NB4 (cell line): Measurements from ENCODE around the gene ZCCHC14.

Source experiments
- CTCF ChIP-seq: IDR thresholded peaks from one replicate; pipeline ENCODE4 v1.5.1; 2012; ENCODE audit warnings: low read depth, low read length
- MAX ChIP-seq: IDR thresholded peaks from 2 replicates; pipeline ENCODE4 v1.6.1; 2011; ENCODE audit warnings: low read depth, low read length
- MYC ChIP-seq: IDR thresholded peaks from 2 replicates; pipeline ENCODE4 v1.6.1; 2011; ENCODE audit warnings: low read depth, low read length
- POLR2A ChIP-seq: IDR thresholded peaks from 2 replicates; pipeline ENCODE4 v1.6.1; 2011; ENCODE audit warnings: mild to moderate bottlenecking; ENCODE audit not compliant: insufficient read length; ENCODE audit errors: extremely low read depth

GRCh38 chr16:87391324-87391949, 101.4 kb downstream of the ZCCHC14 start:
- TF ChIP-seq POLR2A (no peak), CTCF (no peak), MYC (no peak), MAX (no peak)
